GM19463 (cell line): ENCODE data around the gene LSM2.
"Not testable (repeated sequence)": the region's sequence is repeated elsewhere in the genome, so short reads cannot be mapped to it uniquely, and the experiment has no call there.

Experiments
- ATAC-seq: cut with Tn5 transposase; IDR thresholded peaks from one replicate; pipeline ENCODE4 v1.9.1; 2021; ENCODE audit warnings: mild to moderate bottlenecking, moderate library complexity; ENCODE audit not compliant: unreplicated experiment

LSM2 gene

DNA sequence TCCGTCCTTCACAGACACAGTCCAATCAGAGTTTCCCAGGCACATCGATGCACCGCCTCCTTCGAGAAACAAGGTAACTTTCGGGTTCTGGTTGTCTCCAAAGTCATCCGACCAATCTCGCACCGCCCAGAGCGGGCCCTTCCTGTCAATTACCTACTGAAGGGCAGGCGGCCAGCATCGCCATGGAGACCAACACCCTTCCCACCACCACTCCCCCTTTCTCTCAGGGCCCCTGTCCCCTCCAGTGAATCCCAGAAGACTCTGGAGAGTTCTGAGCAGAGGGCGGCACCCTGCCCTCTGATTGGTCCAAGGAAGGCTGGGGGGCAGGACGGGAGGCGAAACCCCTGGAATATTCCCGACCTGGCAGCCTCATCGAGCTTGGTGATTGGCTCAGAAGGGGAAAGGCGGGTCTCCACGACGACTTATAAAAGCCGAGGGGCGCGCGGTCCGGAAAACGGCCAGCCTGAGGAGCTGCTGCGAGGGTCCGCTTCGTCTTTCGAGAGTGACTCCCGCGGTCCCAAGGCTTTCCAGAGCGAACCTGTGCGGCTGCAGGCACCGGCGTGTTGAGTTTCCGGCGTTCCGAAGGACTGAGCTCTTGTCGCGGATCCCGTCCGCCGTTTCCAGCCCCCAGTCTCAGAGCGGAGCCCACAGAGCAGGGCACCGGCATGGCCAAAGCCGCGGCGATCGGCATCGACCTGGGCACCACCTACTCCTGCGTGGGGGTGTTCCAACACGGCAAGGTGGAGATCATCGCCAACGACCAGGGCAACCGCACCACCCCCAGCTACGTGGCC lies 20.7 kb upstream of the LSM2 start, which contains the start of gene HSPA1B:
Gene HSPA1B, plus strand, starts transcription at position 453 of the 794 bp plus-strand sequence. Its CDS starts 213 bp downstream, at position 666.
- peak; percentile 64 for ATAC-seq

- peak; percentile 19 for ATAC-seq
These were observed 20.1 kb upstream of the LSM2 start for GRCh38 chr6:31826793-31827285.

DNA sequence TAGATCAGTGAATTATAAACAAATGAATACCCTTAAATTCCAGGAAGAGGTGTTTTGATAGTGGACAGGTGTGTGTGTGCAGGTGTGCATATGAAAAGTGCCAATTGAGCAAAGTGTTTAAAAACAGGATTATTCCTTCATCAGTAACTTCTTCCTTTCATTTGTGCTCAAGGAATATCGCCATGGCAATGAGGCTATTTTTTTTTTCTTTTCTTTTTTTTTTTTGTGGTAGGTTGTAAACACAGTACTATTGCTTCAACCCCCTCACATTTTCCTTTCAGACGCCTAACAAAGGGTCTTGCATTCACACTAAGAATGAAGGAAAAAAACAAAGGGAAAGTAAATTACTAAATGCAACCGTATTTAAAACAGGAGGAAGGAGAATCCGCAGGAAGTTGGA lies 18.8 kb upstream of the LSM2 start:
- ATAC-seq = no peak

- ATAC-seq = not testable (repeated sequence)
These were observed 16.9 kb upstream of the LSM2 start for GRCh38 chr6:31823592-31824196.

DNA sequence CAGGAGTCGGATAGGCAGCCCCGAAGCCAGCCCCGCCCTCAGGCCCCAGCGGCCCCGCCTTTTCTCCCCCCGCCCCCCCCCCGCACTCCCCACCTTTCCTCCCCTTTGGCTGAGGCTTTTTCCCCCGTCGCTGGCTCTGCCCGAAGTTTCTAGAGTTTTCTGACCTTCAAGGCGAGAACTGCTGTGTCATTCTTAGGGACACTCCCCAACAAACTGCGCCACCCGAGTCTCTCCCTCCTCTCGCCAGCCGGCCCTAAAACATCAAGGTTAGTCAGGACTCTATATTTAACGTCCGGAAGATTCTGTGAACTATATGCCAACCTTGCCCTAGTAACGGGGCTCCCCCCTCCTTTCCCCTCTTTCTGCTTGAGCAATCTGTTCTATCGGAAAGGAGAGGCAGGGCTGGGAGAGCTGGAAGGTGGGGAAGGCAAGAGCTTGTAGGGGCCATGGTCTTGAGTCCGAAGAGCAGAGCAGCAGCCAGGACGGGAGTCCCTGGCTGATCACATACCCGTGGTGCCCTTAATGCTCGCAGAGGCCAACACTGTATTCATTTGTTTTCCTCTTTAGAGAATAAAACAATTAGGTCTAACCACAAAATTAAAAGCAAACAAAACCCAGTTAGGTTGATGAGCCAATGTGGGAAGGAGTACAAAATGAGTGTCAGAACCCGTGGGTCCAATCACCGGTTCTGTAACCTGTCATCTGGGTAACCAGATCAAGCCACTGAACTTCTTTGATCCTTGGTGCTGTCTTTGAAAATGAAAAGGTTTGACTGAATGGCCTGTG lies 15.5 kb upstream of the LSM2 start:
- no peak for ATAC-seq

GRCh38 chr6:31821301-31822035 lies 14.7 kb upstream of the LSM2 start:
- ATAC-seq = no peak

GRCh38 chr6:31820399-31820798 lies 13.6 kb upstream of the LSM2 start:
- not testable (repeated sequence) for ATAC-seq

GRCh38 chr6:31819871-31820299 lies 13.1 kb upstream of the LSM2 start:
- no peak for ATAC-seq

GRCh38 chr6:31817929-31818511 lies 11.3 kb upstream of the LSM2 start:
- ATAC-seq = not testable (repeated sequence)

- ATAC-seq = not testable (repeated sequence)
These were observed 10.6 kb upstream of the LSM2 start for GRCh38 chr6:31817133-31817928.

- ATAC-seq = no peak
These were observed 8.5 kb upstream of the LSM2 start, which contains the start of the genes HSPA1A and HSPA1L for GRCh38 chr6:31815025-31815838. HSPA1A (plus strand) TSS chr6:31815543; CDS start chr6:31815757, 214 bp downstream. HSPA1L (minus strand) TSS chr6:31815283; CDS start chr6:31811972, 3,311 bp downstream.

GRCh38 chr6:31814677-31815024 lies 7.9 kb upstream of the LSM2 start:
- ATAC-seq = peak; percentile 42

DNA sequence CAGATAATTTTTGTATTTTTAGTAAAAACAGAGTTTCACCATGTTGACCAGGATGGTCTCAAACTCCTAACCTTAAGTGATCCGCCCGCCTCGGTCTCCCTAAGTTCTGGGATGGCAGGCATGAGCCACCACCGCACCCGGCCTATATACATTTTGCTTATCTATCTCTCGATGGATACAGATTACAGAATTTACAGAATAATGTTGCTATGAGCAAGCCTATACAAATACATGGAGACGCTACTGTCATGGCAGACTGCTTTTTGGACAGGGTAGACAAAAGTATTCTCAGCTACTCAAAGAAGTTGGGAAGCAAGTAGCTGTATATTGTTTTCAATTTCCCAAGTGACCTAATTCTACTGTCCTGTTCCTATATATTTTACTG lies 6.7 kb upstream of the LSM2 start:
- no peak for ATAC-seq

DNA sequence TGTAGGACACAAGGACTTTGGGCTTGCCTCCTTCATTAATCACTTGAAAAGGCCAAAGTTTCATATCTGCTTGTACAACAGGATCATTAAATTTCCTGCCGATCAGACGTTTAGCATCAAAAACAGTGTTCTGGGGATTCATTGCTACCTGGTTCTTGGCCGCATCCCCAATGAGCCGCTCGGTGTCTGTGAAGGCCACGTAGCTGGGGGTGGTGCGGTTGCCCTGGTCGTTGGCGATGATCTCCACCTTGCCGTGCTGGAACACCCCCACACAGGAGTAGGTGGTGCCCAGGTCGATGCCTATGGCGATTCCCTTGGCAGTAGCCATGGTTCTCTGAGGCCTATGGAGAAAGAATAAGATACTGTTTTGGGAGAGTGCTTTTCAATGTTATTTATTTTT lies 4.9 kb upstream of the LSM2 start:
- no peak for ATAC-seq

- not testable (repeated sequence) for ATAC-seq
These were observed 1.8 kb upstream of the LSM2 start for GRCh38 chr6:31808599-31808998.

- ATAC-seq = no peak
These were observed 762 bp downstream of the LSM2 start for GRCh38 chr6:31805939-31806469.

GRCh38 chr6:31801031-31801927 lies 5.5 kb downstream of the LSM2 start:
- ATAC-seq = not testable (repeated sequence)
